ENCODE results near the gene AKAP13. TPM values are rescaled to one million over a fixed set of nuclear protein-coding genes. Genes with fewer than 3 reads are reported as not detected.

The AKAP13 gene
- total RNA-seq, 4 donors from 2014 or later, result 57.3 to 178 (median 81.5) TPM

- H3K4me1 ChIP-seq, result peaks cover 0 to 64% (median 43%) of the 10 kb centered on the region in 3 donors
These were observed 328.1 kb downstream of the AKAP13 start for GRCh38 chr15:85708402-85708941.

GRCh38 chr15:85709250-85709649 lies 328.8 kb downstream of the AKAP13 start:
- H3K4me1 ChIP-seq, result peaks cover 0 to 56% (median 36%) of the 10 kb centered on the region in 3 donors
- intact Hi-C loops (cut with DNase I), result no loop called here
- H3K27me3 ChIP-seq, result no peaks in the 10 kb centered on the region
- WGBS, 2 donors, result 90 to 93% methylated on average over 2 of the region's 2 CpGs
- H3K9me3 ChIP-seq, result no peaks in the 10 kb centered on the region
- DNase-seq, result no peak
- peaks cover 4 to 83% (median 7%) of the 10 kb centered on the region in 3 donors for H3K36me3 ChIP-seq
- TF ChIP-seq CTCF (IDR thresholded peaks at IDR 0.05), result no peak
- TF ChIP-seq POLR2A (IDR thresholded peaks at IDR 0.05), result no peak
- H3K4me3 ChIP-seq, result no peak overlapping the region
- peak overlapping the region in 1 of 4 donors; percentile 82 for H3K27ac ChIP-seq

More at GRCh38 chr15:85708402-85708941, 328.1 kb downstream of the AKAP13 start:
- Histone ChIP-seq H3K4me3 (no peak overlapping the region), H3K27me3 (no peaks in the 10 kb centered on the region), H3K36me3 (peaks cover 4 to 83% (median 7%) of the 10 kb centered on the region in 3 donors), H3K9me3 (no peaks in the 10 kb centered on the region), H3K27ac (peak overlapping the region in 3 of 4 donors; percentile 82 to 89 (median 82))
- 60 to 67% methylated on average over 6 of the region's 6 CpGs for WGBS, 2 donors
- no peak for DNase-seq
- intact Hi-C loops (cut with DNase I), result no loop called here
- no peak for TF ChIP-seq CTCF (IDR thresholded peaks at IDR 0.05)
- no peak for TF ChIP-seq POLR2A (IDR thresholded peaks at IDR 0.05)

- no peak overlapping the region for H3K4me3 ChIP-seq
- intact Hi-C loops (cut with DNase I), result no loop called here
- H3K4me1 ChIP-seq, result peaks cover 0 to 45% (median 25%) of the 10 kb centered on the region in 3 donors
- WGBS, 2 donors, result 75 to 88% methylated on average over 7 of the region's 7 CpGs
- no peaks in the 10 kb centered on the region for H3K27me3 ChIP-seq
- H3K9me3 ChIP-seq, result no peaks in the 10 kb centered on the region
- H3K27ac ChIP-seq, result no peak overlapping the region
- peaks cover 4 to 85% (median 7%) of the 10 kb centered on the region in 3 donors for H3K36me3 ChIP-seq
- DNase-seq, result no peak
- TF ChIP-seq CTCF (IDR thresholded peaks at IDR 0.05) (no peak), POLR2A (IDR thresholded peaks at IDR 0.05) (no peak)
These were observed 330.0 kb downstream of the AKAP13 start for GRCh38 chr15:85710340-85710842.

- no peak for DNase-seq
- Histone ChIP-seq H3K9me3 (no peaks in the 10 kb centered on the region), H3K4me3 (no peak overlapping the region), H3K4me1 (peaks cover 0 to 32% (median 14%) of the 10 kb centered on the region in 3 donors), H3K27me3 (no peaks in the 10 kb centered on the region), H3K36me3 (peaks cover 4 to 86% (median 7%) of the 10 kb centered on the region in 3 donors), H3K27ac (no peak overlapping the region)
- TF ChIP-seq CTCF (IDR thresholded peaks at IDR 0.05) (no peak), POLR2A (IDR thresholded peaks at IDR 0.05) (no peak)
- intact Hi-C loops (cut with DNase I), result no loop called here
- 76 to 84% methylated on average over 7 of the region's 7 CpGs for WGBS, 2 donors
These were observed 331.3 kb downstream of the AKAP13 start for GRCh38 chr15:85711580-85712192.

- Histone ChIP-seq H3K27me3 (no peaks in the 10 kb centered on the region), H3K4me3 (no peak overlapping the region), H3K36me3 (peaks cover 19 to 100% (median 42%) of the 10 kb centered on the region in 3 donors), H3K27ac (no peak overlapping the region), H3K9me3 (no peaks in the 10 kb centered on the region), H3K4me1 (no peaks in the 10 kb centered on the region)
- intact Hi-C loops (cut with DNase I), result no loop called here
- 73 to 75% methylated on average over 3 of the region's 3 CpGs for WGBS, 2 donors
- TF ChIP-seq CTCF (IDR thresholded peaks at IDR 0.05) (no peak), POLR2A (IDR thresholded peaks at IDR 0.05) (no peak)
- DNase-seq, result no peak
These were observed 335.9 kb downstream of the AKAP13 start for GRCh38 chr15:85716261-85716660.

Measured in esophagus squamous epithelium (tissue), 5 donors.